NCI-H446 treated with DMSO at 0.1 percent for 48 hours (cell line): Measurements from ENCODE around the gene ALG14.
"Not testable (repeated sequence)": the region's sequence is repeated elsewhere in the genome, so short reads cannot be mapped to it uniquely, and the experiment has no call there.

Experiments
- DNase-seq: peaks from one replicate; lab custom pipeline; 2025; lab: John Stamatoyannopoulos, UW

The ALG14 gene

DNA sequence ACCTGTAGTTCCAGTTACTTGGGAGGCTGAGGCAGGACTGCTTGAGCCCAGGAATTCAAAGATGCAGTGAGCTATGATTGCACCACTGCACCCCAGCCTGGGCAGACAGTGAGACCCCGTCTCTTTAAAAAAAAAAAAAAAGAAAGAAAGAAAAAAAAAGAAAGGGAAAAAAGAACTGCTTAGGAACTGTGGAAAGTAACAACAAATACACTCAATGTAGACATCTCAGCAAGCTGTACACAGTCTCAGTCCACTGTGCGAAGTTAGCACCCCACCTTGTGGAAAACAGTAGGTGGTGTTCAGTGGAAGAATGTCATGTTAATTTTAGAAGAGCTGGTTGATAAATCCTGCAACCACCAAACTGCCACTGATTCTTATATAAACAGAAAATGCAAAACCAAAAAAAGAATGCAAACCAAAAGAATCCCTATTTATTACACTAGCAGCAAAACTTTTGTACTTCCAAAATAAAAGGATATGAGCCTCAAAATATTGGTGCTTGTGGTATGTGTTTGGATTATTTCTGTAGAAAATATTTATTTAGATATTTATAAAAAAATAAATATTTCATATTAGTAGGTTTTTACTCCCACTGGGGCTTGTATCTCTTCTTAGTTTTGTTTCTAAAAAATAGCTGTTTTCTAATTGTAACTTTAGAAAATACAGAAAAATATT, 31.1 kb downstream of the ALG14 start:
- DNase-seq = peak; percentile 66

DNA sequence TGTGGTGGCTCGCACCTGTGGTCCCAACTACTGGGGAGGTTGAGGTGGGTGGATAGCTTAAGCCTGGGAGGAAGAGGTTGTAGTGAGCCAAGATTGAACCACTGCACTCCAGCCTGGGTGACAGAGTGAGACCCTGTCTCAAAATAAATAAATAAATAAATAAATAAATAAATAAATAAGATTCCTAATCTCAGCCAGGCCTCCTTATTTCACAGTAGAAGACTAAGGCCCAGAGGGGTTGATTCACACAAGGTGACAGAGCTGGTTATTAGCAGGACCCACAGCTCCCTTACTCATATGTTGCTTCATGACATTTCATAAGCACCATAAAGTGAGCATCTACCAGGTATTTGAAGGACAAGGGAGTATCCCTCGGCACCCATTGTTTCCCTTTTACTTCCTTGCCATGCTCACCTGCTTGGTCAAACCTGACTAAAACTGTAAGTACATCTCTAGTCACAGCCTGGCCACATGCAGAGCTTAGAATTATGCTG, 32.7 kb downstream of the ALG14 start:
- no peak for DNase-seq

DNA sequence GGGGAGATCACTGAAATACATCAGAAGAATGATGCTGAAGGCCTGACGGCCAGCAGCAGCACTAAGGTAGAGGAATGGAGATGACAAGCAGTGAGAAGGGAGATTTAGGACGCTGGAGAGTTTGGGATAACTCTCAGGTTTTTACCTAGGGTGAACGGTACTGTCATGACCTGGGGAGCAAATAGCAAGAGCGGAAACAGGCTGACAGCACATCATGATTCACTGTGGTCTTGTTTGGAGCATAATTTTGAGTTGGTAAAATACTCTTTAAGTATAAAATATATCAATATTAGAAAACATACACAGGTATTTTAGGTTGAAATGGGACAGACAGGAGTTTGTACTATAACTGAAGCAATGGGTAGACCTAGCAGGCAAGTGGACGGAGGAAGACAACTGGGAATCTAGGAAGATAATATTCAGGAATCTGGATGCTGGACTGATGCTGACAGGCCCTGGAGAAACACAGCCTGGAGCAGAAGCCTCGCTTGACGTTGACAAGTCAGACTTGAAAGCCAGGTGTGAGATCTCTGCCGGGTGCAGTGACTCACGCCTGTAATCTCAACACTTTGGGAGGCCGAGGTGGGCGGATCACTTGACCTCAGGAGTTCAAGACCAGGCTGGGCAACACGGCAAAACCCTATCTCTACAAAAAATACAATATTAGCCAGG, 33.3 kb downstream of the ALG14 start:
- no peak for DNase-seq

DNA sequence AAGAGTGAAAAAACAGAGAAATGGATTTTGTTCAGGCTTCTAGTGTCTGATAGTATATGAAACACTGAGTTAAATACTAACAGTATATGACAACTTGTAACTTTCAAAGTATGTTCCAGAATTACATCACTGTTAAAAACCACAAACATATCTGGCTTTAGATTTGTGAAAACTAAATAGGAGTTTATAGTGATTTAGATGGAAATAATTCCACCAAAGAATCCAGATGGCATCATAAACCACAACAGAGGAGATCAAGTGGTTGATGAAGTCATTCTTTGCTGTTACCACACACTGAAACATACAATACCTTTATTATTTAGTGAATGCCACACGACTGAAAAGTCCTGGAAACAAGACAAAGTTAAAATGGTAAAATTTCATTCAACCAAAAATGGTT, 37.2 kb downstream of the ALG14 start:
- no peak for DNase-seq

GRCh38 chr1:95034506-95034905, 38.2 kb downstream of the ALG14 start:
- no peak for DNase-seq

DNA sequence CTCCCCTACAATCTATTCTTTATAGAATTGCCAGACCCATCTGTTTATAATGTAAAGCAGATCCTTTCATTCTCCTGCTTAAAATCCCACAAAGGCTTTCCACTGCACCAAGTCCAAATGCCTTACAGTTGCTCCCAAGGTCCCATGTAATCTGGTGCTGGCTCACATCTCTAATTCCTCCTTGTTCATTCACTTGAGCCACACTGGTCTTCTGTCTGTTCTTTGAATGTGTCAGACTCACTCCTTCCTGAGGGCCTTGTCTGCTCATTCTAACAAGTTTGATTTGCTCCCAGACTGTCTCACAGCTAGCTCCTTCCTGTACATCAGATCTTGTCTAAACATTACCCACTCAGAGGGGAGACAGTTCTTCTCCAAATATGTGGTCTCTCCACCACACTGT, 38.9 kb downstream of the ALG14 start:
- no peak for DNase-seq

- no peak for DNase-seq
Measured at GRCh38 chr1:95029532-95029931, 43.2 kb downstream of the ALG14 start.

GRCh38 chr1:95028954-95029353, 43.8 kb downstream of the ALG14 start:
- DNase-seq = no peak

GRCh38 chr1:95027046-95027445, 45.7 kb downstream of the ALG14 start:
- DNase-seq = no peak

- DNase-seq = peak; percentile 55
Measured at GRCh38 chr1:95023399-95024043, 49.2 kb downstream of the ALG14 start.

DNA sequence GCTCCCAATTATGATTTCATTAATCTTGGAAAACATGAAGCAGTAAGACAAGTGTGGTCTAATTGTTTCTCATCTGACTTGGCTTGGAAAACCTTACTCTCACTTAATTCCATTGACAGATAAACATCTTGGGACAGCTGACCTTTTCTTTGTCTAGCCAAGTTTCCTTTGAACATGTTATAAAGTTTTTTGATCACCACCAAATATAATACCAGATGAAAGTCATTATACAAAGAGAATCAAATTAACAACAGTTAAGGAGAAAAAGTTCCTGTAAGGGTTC, 50.2 kb downstream of the ALG14 start:
- DNase-seq = peak; percentile 57

- peak; percentile 69 for DNase-seq
Measured at GRCh38 chr1:95021805-95022643, 50.7 kb downstream of the ALG14 start.

GRCh38 chr1:95021119-95021518, 51.6 kb downstream of the ALG14 start:
- DNase-seq = no peak

DNA sequence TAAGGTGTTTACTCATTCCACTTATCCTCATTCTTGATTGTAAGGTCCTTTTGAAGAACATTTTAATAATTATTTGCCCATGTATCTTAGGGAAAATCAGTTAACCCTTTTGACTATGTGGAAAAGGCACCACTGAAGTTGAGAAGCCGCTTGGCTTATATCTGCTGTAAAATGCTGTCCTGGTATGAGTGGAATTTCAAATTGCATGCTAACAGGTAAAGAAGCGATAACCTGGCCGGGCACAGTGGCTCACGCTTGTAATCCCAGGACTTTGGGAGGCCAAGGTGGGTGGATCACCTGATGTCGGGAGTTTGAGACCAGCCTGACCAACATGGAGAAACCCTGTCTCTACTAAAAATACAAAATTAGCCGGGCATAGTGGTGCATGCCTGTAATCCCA, 53.3 kb downstream of the ALG14 start:
- not testable (repeated sequence) for DNase-seq

GRCh38 chr1:95018602-95019369, 54.0 kb downstream of the ALG14 start:
- DNase-seq = no peak

DNA sequence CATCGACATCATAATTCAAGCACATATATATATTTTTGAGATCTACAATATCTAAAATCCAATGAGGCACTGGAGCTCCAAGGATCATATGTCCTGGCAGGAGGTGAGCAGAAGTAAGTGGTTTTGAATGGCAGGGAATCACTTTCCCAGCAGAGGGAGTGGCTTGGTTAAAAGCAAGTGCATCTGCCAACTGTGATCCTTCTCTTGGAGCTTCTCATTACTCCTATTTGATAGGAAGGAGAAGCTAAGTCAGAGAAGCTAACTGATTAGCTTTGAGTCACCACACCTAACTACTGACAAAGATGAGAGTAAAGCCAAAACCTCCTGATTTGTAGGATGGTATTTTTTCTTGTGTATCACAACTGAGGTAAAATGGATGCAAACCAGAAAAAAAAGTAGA, 55.0 kb downstream of the ALG14 start:
- DNase-seq = peak; percentile 55

DNA sequence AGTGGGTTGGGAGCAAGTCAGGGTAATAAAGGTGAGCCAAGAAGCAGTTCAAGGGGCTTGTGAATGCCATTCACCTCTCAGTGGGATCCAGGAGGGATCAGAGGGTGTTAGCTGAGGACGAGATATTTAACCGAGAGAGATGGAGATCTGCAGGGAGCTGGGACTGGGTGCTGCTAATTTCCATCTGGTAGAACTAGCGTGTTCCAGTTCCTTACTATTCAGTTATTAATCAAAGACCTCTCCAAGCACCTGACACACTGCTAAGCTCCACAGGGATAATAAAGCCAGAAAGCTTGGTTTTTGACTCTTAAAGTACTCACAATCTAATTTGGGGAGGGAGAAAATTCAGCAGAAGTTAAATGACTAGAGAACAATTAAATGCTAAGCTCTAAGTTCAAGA, 57.7 kb downstream of the ALG14 start:
- no peak for DNase-seq

GRCh38 chr1:95013950-95014574, 58.7 kb downstream of the ALG14 start:
- DNase-seq = no peak

DNA sequence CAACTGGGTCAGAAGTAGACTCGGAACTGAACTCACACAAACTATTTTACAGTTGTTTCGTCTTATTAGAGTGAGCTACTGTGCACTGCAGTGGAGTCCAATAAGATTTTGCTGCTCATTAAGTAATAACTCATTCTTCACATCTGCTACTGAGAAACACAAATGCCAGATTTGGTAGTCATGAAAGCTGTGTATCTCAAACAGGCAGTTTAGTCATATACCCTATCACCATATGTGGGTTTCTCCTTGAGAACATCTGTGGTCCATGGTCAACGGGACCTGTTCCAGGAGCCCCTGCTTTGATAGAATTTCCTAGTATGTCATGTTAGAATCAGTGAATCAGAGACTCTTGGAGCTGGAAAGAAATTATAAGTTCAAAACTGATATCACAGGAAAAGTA, 60.4 kb downstream of the ALG14 start:
- peak; percentile 89 for DNase-seq

DNA sequence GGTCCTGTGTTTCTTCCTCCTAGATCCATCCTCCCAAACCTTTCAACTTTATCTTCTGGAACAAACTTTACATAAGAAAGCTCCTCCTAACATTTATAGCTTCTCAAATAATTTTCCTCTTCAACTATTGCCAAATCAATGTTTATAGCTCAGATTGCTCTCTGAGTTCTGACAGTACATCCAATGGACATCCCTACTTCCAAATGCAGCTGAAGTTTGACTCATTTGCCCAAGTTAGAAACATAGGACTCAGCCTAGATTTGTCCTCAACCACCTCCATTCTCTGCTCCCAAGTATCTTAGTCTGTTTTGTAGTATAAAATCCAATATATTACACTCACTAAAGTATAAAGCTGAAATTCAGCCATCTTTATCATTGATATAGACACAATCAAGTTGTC, 62.6 kb downstream of the ALG14 start:
- no peak for DNase-seq

- DNase-seq = no peak
Measured at GRCh38 chr1:95007687-95008086, 65.1 kb downstream of the ALG14 start.
